Measurements from ENCODE around the gene GPR148. TPM values are rescaled to one million over a fixed set of nuclear protein-coding genes. Genes with fewer than 3 reads are reported as not detected.

Gene GPR148
- total and polyA plus RNA-seq, 2 of the 8 experiments (the other 6 are each of a cell fraction or from before 2014, with no cell fraction given) = 0.05 TPM; not detected in 1

GRCh38 chr2:130767408-130767775 is 38.5 kb downstream of the GPR148 start:
- no peak overlapping the region for H3K27ac ChIP-seq (ENCODE audit: low read depth, low read length)
- H3K79me1 ChIP-seq (ENCODE audit: low read depth, low read length) = no peaks in the 10 kb centered on the region
- H3K23me2 ChIP-seq (ENCODE audit: low read depth, low read length) = no peaks in the 10 kb centered on the region
- H2AFZ ChIP-seq (ENCODE audit: low read length) = no peak overlapping the region
- H4K20me1 ChIP-seq (replicated peaks in 1 of 2; ENCODE audit: control insufficient read depth in 1 of 2, insufficient read depth in 2 of 2, low read length in 2 of 2) = no peaks in the 10 kb centered on the region
- no peaks in the 10 kb centered on the region for H3K79me2 ChIP-seq (ENCODE audit: control insufficient read depth in 1 of 2, insufficient read depth in 2 of 2, low read length in 2 of 2)
- no peak for FAIRE-seq
- no peaks in the 10 kb centered on the region for H3K36me3 ChIP-seq (ENCODE audit: control insufficient read depth in 2 of 4, insufficient read depth in 4 of 4, low read length in 3 of 4)
- no peaks in the 10 kb centered on the region for H3K27me3 ChIP-seq (replicated peaks in 1 of 4; ENCODE audit: control insufficient read depth in 3 of 4, extremely low read depth in 1 of 4, insufficient read depth in 3 of 4, low read length in 3 of 4)
- H3K23ac ChIP-seq (ENCODE audit: insufficient read length) = no peak overlapping the region
- ChIA-PET CTCF (ENCODE audit: partially characterized antibody) (interaction anchor here (0.8 to 2.8 kb wide), 3 partner anchors 13 to 153 kb away, joined by 3 to 6 read pairs (median 6); partner anchors contain the start of gene AMER3), POLR2A (ENCODE audit: partially characterized antibody) (no interaction called here)
- no peak for DNase-seq (ENCODE audit: low read depth in 1 of 2, low spot score in 2 of 2)
- no peaks in the 10 kb centered on the region for H3K4me1 ChIP-seq (replicated peaks in 1 of 4; ENCODE audit: control insufficient read depth in 3 of 4, insufficient read depth in 4 of 4, low read length in 3 of 4)
- no peak overlapping the region for H2AK5ac ChIP-seq (ENCODE audit: low read depth, low read length)
- no peak overlapping the region for H4K5ac ChIP-seq (ENCODE audit: insufficient read length, low read depth, low read length)
- H2BK5ac ChIP-seq (ENCODE audit: low read depth, low read length) = no peak overlapping the region
- no peak overlapping the region for H4K8ac ChIP-seq (ENCODE audit: extremely low read depth, insufficient read depth, low read length)
- H3K4me2 ChIP-seq (ENCODE audit: insufficient read depth in 1 of 2, low read depth in 2 of 2, low read length in 2 of 2) = no peak overlapping the region
- no peak overlapping the region for H2BK20ac ChIP-seq (ENCODE audit: low read length)
- H2BK120ac ChIP-seq (replicated peaks; ENCODE audit: low read depth, low read length) = no peak overlapping the region
- H3K56ac ChIP-seq (replicated peaks; ENCODE audit: insufficient read length, low read depth, low read length) = no peak overlapping the region
- H2BK12ac ChIP-seq (ENCODE audit: low read depth, low read length) = no peak overlapping the region
- no peak overlapping the region for H3K4ac ChIP-seq (replicated peaks; ENCODE audit: insufficient read length, low read depth, low read length)
- WGBS, 2 experiments (ENCODE audit: extremely low coverage in 1 of 2, insufficient coverage in 1 of 2, insufficient read length in 1 of 2, insufficient replicate concordance in 2 of 2, low coverage in 1 of 2, low lambda C conversion rate in 2 of 2, missing lambda C conversion rate in 1 of 2) = 84% methylated on average over 7 of the region's 7 CpGs; no CpG with 5 or more reads in 1 of the 2 experiments
- no peak overlapping the region for H3K4me3 ChIP-seq (ENCODE audit: extremely low read depth in 1 of 4, insufficient read depth in 2 of 4, low read depth in 3 of 4, low read length in 4 of 4)
- no peak overlapping the region for H3K14ac ChIP-seq (ENCODE audit: insufficient read length)
- no peak overlapping the region for H4K91ac ChIP-seq (replicated peaks; ENCODE audit: insufficient read length, low read length)
- no peak for TF ChIP-seq EP300 (IDR thresholded peaks at IDR 0.05; ENCODE audit: borderline replicate concordance in 1 of 2, low read depth in 2 of 2, low read length in 2 of 2)
- no peak for TF ChIP-seq SP4 (IDR thresholded peaks at IDR 0.05; ENCODE audit: low read length)
- TF ChIP-seq CTCF (IDR thresholded peaks at IDR 0.05; ENCODE audit: control extremely low read depth in 1 of 3, insufficient read depth in 1 of 3, low read depth in 1 of 3, low read length in 3 of 3) = peak; percentile 21 to 40 (median 37); a peak in 3 of 4 replicates
- TF ChIP-seq RBBP5 (IDR thresholded peaks at IDR 0.05; ENCODE audit: borderline replicate concordance, low read depth, low read length) = no peak
- H3K9me3 ChIP-seq (ENCODE audit: insufficient read depth in 2 of 2, low read depth in 1 of 2, low read length in 1 of 2) = no peaks in the 10 kb centered on the region; a peak in 1 of 4 replicates
- no peak overlapping the region for H3K9ac ChIP-seq (replicated peaks in 1 of 4; ENCODE audit: extremely low read depth in 1 of 4, low read depth in 3 of 4, low read length in 3 of 4)
- no peak overlapping the region for H3K18ac ChIP-seq (ENCODE audit: extremely low read depth, low read length)
- H2BK15ac ChIP-seq (ENCODE audit: low read length) = no peak overlapping the region

Measured in H1 (cell line).